ENCODE measurements around the gene MYO5C.

DNA sequence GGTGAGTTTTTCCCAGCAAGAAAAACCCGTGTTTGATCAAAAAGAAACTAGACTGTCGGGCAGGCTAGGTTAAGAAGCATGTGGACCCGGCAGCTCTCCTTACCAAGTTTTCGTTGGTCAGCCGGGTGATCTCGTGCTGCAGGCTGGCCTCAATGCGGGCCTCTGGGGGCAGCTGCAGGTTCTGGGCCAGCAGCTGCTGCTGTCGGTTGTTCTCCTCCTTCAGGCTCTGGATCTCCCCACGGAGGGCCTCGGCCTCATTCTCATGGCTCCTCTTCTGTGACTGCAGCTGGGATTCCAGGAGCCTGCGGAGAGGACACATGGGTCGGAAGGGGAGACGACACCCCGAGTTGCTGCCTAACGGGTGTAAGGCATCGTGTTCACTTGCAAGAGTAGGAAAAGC lies 44.5 kb upstream of the MYO5C start:
- TF ChIP-seq POLR2AphosphoS5 (IDR thresholded peaks at IDR 0.05; ENCODE audit: low read depth, low read length): no peak
- no peak for TF ChIP-seq CTCF (IDR thresholded peaks at IDR 0.05)

Measured in Panc1 (cell line).